ENCODE measurements around the gene NIPBL.
A peak's percentile ranks its signal among the peaks of the same experiment; 100 is the strongest.
"Not testable (repeated sequence)": the region's sequence is repeated elsewhere in the genome, so short reads cannot be mapped to it uniquely, and the experiment has no call there.

The NIPBL gene

DNA sequence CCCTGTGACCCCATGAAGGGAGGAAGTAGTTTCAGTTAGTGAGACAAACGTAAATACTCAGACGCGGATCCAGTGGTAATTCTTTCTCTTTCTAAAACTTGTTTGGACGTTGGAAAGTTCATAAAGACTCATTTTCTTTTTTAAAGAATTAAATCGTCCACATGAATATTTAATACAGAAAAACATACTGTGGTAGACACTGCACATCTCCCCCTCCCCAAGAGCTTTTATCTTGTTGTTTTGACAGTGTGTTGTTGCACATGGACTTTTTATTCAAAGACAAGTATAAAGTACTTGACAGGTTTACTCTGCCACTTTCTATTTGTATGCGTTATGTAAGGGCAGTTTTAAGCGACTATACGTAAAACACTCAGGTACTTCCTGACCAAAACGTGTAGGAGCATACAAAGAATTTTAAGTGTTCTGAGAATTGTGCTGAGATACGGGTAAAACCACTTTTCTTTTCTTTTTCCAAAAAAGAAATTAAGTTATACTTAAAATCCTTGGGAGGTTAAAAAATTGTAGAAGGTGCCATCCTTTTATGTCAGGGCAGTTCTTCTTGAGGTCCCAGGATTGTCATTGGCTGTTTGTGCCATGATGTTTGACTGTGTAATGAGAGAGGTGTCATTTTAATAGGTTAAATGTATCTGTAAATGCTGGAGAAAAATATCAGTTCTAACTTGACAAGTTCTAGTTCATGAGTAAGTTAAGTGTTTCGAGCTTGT is 1.3 kb downstream of the NIPBL start:
- peak; percentile 73 for DNase-seq (ENCODE audit: low spot score)

DNA sequence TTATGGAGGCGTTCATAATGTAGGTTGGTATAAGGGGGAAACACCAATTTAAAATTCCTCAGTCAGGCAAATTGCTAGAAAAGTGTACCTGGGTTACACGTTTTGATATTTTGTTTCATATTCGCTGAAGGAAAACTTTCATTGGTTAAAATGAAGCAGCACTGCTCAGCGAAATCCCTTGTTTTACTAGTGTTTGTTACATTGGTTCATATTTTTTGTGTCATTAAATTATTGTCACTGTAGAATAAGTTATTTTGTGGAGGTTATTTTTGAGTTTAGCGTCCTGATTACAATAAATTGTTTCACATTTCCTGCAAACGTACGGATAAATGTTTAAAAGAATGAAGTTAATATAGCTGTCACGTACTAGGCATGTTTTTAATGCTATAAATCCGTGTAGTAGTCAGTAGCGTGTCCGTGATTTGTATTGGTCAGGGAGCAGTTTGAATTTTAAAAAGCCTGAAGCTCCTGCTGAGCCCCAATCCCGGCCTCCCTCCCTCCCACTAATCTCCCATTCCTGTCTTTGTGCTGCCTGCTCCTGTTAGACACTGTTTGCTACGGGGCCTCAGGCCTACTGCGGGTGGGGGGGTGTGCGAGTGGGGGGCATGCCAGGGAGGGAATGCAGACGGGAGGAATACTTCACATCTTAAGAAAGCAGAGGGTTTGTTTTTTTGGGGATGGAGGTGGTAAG is 2.0 kb downstream of the NIPBL start:
- DNase-seq (ENCODE audit: low spot score), result peak; percentile 76

DNA sequence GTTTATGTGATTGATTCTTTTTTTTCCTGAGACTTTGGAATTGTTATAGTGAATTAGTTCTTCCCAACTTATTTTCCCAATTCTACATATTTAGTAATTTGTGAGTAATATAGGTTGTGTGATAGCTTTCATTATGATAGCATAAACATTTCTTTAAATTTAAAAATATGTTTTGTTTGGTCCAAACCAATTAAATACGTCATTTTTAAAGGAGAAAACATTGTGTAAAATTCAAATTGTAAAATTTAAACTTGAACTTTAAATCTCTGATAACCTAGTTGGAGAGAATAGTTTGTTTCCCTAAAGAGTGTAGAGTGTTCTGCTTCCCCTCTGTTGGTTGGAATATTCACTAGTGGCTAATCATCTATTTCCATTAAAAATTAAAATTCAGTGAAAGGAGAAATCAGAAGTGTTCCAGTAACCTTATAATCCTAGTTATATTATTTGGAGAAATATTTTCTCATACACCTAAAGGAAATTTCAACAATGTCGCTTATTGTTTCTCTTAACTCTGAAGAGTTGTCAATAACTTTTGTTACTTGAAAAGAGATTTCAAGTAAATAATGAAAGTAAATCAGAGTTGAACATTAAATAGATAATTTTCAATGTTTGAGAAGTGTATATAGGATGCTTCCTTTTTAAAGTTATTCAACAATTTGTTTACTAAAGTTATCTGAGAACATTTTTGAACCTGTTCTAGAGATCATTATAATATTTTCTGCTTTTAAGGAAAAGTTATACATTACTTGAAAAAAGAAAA is 2.9 kb downstream of the NIPBL start:
- DNase-seq (ENCODE audit: low spot score), result no peak

DNA sequence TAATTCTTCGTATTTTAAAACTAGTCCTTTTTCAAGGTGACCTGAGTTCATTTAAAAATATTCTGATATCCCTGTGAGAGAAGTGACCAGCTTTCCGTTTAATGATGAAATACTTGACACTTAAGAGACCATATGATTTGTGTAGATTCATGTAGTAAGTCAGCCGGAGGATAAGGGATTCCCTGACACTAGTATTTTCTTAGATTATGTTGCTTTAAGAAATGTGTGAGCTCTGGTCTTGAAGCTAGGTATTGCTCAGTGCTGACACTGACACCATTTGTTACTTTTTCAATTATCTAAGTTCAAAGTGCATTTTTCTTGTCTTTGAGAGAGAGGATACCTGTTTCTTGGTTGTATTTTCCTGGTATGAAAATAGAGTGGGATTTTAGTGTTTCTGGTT is 4.2 kb downstream of the NIPBL start:
- DNase-seq (ENCODE audit: low spot score), result peak; percentile 9

DNA sequence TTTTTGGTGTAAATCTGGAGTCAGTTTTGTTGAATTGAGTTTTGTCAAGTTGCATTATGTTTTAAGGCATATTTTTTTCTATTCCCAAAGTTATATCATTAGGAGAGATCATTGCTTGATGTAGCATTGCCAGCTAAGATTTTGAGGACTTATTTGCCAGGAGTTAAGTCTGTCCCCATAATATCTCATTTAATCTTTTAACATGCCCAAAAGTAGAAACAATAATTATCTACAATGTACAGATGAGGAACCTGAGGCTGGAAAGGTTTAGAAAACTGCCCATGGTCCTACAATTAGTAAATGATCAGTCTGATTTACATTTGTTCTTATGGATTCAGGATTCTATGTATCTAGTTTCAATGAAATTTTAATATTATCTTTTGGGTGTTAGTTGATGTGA is 4.7 kb downstream of the NIPBL start:
- DNase-seq (ENCODE audit: low spot score), result no peak

DNA sequence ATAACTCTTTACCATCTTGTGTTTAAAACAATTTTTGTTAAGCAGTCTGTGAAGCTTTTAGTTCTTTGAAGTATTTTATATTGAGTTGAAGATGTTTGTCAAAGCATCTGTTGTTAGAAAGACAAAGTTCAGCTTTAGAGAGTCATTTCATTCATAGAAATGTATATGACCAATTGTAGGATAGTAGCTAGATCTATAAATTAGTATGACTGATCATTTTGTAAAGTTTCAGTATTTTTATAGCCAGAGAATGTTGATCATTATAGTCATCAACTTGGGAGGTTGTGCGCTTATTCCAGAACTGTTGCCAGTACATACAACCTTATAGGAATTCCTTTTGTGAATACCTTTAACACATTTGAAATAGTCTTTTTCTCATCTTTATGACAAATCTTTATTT is 5.2 kb downstream of the NIPBL start:
- DNase-seq (ENCODE audit: low spot score), result no peak

DNA sequence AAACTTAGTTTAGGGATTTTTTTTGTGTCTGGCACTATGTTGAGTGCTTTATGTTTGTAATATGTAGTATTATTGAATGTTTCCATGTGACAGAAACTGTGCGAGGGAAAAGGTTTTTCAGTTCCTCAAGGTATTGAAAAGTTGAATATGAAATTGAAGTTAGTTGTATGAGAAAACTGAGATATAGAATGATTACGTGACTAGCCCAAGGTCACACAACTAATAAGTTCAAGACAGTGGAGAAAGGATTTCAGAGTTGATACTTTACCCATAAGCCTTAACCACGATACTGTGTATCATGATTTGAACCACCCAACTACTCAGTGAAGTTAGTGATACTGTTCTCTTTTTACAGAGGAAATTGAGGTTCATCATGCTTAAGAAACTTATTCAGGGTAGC is 5.7 kb downstream of the NIPBL start:
- DNase-seq (ENCODE audit: low spot score), result no peak

DNA sequence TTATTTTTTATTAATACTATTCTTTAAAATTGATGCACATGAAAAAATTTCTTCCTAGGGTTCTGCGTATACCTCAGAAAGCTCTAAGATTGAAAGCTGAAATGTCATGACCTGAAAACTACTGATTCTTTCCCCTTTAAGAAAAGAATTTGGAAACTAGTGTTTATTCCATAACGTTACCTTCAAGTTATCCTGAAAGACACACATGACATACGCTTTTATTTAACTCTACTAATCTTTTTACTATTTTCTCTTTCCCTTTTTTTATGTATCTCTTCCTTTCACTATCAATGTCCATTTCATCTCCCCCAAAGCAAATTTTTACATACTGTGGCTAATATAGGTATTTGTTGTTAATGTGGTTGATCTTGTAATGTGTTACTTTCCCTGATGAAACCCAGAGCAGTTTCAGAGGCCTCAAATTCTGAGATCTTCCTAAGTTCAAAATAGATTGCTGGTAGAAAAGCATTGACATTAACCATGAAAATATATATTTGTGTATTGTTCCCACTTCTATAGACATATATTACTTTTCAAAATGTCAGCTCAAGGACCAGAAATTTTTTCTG is 7.4 kb downstream of the NIPBL start:
- DNase-seq (ENCODE audit: low spot score), result no peak

DNA sequence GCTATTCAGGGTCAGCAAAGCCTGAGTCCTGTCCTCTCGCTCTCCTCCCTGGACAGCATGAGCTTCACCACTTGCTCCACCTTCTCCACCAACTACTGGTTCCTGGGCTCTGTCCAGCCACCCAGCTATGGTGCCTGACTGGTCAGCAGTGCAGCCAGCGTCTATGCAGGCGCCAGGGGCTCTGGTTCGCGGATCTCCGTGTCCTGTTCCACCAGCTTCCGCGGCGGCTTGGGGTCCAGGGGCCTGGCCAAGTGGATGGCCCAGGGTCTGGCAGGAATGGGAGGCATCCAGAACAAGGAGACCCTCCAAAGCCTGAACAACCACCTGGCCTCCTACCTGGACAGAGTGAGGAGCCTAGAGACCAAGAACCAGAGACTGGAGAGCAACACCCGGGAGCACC is 8.6 kb downstream of the NIPBL start:
- DNase-seq (ENCODE audit: low spot score), result no peak

DNA sequence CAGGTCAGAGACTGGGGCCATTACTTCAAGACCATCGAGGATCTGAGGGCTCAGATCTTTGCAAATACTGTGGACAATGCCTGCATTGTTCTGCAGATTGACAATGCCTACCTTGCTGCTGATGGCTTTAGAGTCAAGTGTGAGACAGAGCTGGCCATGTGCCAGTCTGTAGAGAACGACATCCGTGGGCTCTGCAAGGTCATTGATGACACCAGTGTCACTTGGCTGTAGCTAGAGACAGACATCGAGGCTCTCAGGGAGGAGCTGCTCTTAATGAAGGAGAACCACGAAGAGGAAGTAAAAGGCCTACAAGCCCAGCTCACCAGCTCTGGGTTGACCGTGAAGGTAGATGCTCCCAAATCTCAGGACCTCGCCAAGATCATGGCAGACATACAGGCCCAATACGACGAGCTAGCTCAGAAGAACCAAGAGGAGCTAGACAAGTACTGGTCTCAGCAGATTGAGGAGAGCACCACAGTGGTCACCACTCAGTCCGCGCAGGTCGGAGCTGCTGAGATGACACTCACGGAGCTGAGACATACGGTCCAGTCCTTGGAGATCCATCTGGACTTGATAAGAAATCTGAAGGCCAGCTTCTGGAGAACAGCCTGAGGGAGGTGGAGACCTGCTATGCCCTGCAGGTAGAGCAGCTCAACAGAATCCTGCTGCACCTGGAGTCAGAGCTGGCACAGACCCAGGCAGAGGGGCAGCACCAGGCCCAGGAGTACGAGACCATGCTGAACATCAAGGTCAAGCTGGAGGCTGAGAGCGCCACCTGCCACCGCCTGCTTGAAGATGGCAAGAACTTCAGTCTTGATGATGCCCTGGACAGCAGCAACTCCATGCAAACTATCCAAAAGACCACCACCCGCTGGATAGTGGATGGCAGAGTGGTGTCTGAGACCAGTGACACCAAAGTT is 9.3 kb downstream of the NIPBL start:
- DNase-seq (ENCODE audit: low spot score), result no peak

DNA sequence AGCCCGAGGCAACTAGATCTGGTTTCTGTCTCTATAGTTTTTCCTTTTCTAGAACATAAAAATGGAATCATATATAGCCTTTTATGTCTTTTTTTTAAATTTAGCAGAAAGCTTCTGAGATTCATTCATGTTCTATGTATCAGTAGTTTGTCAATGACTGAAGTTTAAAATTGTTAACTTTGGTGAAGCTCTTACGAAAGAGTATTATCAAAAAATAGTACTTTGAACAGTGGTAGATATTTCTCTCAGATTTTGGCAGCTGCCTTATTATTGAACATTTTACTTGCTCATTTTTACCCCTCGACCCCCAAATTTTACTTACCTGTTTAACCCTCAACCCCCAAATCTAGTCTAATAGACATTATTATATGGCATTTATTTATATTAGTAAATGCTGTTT is 10.2 kb downstream of the NIPBL start:
- DNase-seq (ENCODE audit: low spot score), result no peak

DNA sequence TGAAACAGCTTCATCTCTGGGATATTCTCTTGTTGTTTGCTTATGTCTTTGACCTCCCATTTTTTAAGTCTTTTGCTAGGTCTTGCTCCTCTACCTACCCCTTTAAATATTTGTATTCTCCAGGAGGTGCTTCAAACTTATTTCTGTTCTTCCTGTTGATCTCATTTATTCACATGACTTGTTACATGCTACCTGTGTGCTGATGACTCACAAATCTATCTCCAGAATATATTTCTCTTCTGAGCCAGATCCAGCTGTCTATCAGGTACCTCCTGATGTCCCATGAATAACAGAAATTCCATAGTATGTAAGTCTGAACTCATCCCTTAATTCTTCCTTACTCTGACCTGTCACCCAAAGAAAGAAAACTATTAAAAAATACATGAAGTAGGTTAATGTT is 11.0 kb downstream of the NIPBL start:
- DNase-seq (ENCODE audit: low spot score), result no peak

DNA sequence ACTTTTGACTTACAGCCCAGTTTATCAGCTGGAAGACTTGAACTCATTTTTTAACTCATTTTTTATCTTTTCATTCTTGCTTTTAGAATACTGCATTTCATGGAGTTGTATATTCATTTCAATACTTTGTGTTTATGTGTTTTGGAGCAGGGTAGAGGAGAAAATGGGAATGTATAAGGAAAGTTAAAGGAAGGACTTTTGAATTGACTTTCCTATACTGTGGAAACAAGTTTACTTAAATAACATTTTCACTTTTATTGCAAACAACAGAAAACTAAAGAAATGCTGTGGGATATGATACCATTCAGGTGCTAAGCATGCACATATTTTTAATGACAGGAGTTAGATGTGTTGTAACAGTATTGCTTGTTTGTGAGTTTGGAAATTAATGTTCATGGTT is 11.7 kb downstream of the NIPBL start:
- DNase-seq (ENCODE audit: low spot score), result no peak

DNA sequence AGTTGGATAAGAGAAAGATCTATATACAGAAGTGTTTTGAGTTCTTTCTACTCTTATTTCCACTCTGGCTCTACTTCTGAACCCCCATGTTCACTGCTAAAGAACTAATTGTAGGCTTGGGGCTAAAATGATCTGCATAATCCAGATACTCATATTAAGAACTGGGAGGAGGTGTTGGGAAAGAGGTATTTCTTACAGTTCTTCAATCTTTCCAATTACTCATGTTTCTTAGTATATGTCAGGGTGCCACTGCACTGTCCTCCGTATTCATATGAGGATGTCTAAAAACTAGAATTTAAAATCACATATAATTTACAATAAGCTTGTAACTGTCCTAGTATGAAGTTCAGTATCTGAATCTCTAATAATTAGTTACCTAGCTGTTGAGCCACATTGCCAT is 12.7 kb downstream of the NIPBL start:
- no peak for DNase-seq (ENCODE audit: low spot score)

DNA sequence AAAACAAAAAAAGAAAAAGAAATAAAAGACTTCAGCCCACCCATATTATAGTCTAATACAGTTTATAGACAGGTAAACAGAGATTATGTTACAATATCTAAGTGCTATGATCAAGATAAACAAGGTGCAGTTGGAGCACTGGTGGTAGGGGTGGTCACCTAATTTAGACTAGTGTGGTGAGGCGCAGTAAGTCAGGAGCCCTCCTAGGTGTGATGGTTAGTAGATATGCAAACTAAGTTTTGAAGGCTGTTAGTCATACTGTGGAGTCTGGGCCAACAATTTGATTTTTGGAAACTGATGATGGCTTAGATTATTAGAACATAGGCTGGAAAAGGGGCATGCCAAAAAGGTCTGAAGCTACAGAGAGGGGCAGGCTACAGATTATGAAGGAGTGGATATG is 14.7 kb downstream of the NIPBL start:
- DNase-seq (ENCODE audit: low spot score), result no peak

DNA sequence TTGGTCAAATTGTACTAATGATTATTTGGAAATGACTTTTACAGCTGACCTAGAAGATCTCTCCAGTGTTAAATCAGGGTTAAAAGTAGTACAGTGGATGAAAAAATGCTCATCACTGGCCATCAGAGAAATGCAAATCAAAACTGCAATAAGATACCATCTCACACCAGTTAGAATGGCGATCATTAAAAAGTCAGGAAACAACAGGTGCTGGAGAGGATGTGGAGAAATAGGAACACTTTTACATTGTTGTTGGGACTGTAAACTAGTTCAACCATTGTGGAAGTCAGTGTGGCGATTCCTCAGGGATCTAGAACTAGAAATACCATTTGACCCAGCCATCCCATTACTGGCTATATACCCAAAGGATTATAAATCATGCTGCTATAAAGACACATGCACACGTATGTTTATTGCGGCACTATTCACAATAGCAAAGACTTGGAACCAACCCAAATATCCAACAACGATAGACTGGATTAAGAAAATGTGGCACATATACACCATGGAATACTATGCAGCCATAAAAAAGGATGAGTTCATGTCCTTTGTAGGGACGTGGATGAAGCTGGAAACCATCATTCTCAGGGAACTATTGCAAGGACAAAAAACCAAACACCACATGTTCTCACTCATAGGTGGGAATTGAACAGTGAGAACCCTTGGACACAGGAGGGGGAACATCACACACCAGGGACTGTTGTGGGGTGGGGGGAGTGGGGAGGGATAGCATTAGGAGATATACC is 15.7 kb downstream of the NIPBL start:
- DNase-seq (ENCODE audit: low spot score), result not testable (repeated sequence)

DNA sequence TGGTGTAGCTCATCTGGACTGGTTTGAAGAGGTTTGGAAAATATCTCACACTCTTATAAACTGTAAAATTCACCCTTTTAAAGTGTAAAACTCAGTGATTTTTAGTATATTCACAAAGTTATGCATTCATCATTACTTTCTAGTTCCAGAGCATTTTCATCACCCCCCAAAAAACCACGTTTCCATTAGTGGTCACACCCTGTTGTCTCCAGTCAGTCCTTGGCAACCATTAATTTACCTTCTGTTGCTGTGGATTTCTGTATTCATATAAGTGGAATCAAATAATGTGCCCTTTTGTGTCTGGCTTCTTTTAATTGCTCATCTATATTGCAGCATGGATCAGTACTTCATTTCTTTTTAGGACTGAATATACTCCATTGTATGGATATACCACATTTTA is 18.4 kb downstream of the NIPBL start:
- DNase-seq (ENCODE audit: low spot score), result no peak

DNA sequence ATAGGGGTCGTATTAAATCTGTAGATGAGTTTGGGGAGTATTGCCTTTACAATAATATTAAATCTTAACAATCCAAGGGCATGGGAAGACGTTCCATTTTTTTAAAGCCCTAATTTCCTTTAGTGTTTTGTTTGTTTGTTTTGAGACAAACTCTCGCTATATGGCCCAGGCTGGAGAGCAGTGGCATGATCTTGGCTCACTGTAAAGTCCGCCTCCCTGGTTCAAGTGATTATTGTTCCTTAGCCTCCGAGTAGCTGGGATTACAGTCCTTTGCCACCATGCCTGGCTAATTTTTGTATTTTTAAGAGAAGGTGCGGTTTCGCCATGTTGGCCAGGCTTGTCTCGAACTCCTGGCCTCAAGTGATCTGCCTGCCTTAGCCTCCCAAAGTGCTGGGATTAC is 19.9 kb downstream of the NIPBL start:
- DNase-seq (ENCODE audit: low spot score), result no peak

DNA sequence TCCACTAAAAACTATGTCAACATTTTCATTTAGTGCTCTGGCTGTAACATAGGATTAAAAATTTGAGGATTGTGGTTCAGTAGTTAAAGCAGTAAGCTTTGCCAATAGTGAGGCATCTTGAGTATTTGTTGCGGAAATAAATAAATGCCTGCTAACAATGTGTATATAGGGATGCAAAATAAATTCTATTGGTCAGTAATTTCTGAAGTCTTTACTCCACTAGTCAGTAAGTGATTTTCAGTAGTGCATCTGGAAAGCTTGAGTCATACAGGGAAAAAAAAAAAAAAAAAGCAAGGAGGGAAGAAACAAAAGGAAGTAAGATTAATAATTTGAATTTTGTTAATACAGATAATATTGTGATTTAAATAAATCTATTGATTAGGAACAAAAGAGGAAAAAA is 21.0 kb downstream of the NIPBL start:
- DNase-seq (ENCODE audit: low spot score), result no peak

DNA sequence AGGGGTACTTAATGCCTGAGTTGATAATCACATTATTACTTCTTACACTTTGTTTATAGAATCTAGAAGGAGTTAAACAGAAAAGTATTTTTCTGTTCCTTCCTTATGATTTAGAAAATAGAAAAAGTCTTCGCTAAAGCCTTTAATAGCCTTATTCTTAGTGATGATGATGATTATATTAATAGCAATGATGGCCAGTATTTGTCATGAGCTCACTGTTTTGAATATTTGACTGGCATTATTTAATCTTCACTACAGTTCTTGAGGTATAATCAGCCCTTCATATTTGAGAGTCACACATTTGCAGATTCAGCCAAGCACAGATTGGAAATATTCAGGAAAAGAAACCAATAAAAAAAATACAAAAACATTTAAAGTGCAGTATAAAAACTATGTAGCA is 23.3 kb downstream of the NIPBL start:
- DNase-seq (ENCODE audit: low spot score), result no peak

DNA sequence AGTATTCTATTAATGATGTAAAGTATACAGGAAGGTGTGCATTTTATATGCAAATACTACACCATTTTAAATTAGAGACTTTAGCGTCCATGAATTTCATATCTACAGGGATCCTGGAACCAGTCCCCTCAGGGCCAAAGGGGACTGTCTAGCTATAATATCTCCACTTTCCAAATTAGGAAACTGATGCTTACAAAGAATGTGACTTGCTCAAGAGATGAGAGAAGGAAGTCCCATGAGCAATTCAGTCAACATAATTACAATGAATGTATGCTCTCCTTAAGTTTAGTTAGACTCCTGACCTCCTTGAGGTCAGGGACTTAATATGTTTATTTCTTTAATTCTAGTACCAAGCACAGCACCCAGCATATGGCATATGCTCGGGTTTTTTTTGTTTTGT is 23.7 kb downstream of the NIPBL start:
- no peak for DNase-seq (ENCODE audit: low spot score)

Measured in RKO (cell line).